Fibroblast of peridontal ligament (primary cell): ENCODE measurements around the gene FGF21.
A peak's percentile ranks its signal among the peaks of the same experiment; 100 is the strongest.
"Not testable (repeated sequence)": the region's sequence is repeated elsewhere in the genome, so short reads cannot be mapped to it uniquely, and the experiment has no call there.

Experiments used
- DNase-seq: peaks from one replicate; pipeline ENCODE4 v3.0.0-alpha.2; 2010; ENCODE audit errors: extremely low read depth

FGF21 gene

GRCh38 chr19:48751845-48752495 is 3.4 kb upstream of the FGF21 start:
- DNase-seq, result no peak

GRCh38 chr19:48752496-48753365 is 2.6 kb upstream of the FGF21 start, which contains the start of gene FUT1:
TSS of gene FUT1 (minus strand) at chr19:48752641. CDS start at chr19:48751281, 1,360 bp downstream.
- no peak for DNase-seq

GRCh38 chr19:48755787-48756186 is 463 bp downstream of the FGF21 start:
- no peak for DNase-seq

- no peak for DNase-seq
Observed at GRCh38 chr19:48756212-48756611, 888 bp downstream of the FGF21 start.

GRCh38 chr19:48756686-48757085 is 1.4 kb downstream of the FGF21 start:
- no peak for DNase-seq

GRCh38 chr19:48757089-48757675 is 1.9 kb downstream of the FGF21 start:
- DNase-seq, result no peak

GRCh38 chr19:48757741-48758144 is 2.4 kb downstream of the FGF21 start:
- no peak for DNase-seq

- no peak for DNase-seq
Observed at GRCh38 chr19:48760504-48761205, 5.3 kb downstream of the FGF21 start.

- DNase-seq, result not testable (repeated sequence)
Observed at GRCh38 chr19:48765816-48766215, 10.5 kb downstream of the FGF21 start.

GRCh38 chr19:48768171-48768753 is 12.9 kb downstream of the FGF21 start:
- not testable (repeated sequence) for DNase-seq

GRCh38 chr19:48768994-48769713 is 13.8 kb downstream of the FGF21 start:
- DNase-seq, result peak; percentile 27

- DNase-seq, result peak; percentile 61
Observed at GRCh38 chr19:48770266-48770665, 14.9 kb downstream of the FGF21 start.

- DNase-seq, result no peak
Observed at GRCh38 chr19:48770734-48771472, 15.6 kb downstream of the FGF21 start.

GRCh38 chr19:48772503-48772953 is 17.2 kb downstream of the FGF21 start:
- DNase-seq, result no peak

- no peak for DNase-seq
Observed at GRCh38 chr19:48777139-48777538, 21.8 kb downstream of the FGF21 start.

GRCh38 chr19:48777720-48778119 is 22.4 kb downstream of the FGF21 start:
- DNase-seq, result no peak

- DNase-seq, result no peak
Observed at GRCh38 chr19:48779636-48780035, 24.3 kb downstream of the FGF21 start.

GRCh38 chr19:48780631-48781391 is 25.5 kb downstream of the FGF21 start:
- DNase-seq, result no peak

- DNase-seq, result peak; percentile 44
Observed at GRCh38 chr19:48784527-48784926, 29.2 kb downstream of the FGF21 start.
